Measurements from ENCODE around the gene TMEM95.
A peak's percentile ranks its signal among the peaks of the same experiment; 100 is the strongest.

The TMEM95 gene

GRCh38 chr17:7315570-7316235 lies 39.3 kb upstream of the TMEM95 start:
- TF ChIP-seq CTCF (IDR thresholded peaks at IDR 0.05; ENCODE audit: low read length, missing control alignments), result no peak

GRCh38 chr17:7317161-7317803 lies 37.7 kb upstream of the TMEM95 start:
- no peak for DNase-seq (ENCODE audit: low read depth)
- no peak overlapping the region for H3K4me3 ChIP-seq (replicated peaks; ENCODE audit: low read depth, low read length)
- TF ChIP-seq CTCF (IDR thresholded peaks at IDR 0.05; ENCODE audit: low read length, missing control alignments), result no peak

More at GRCh38 chr17:7315570-7316235, 39.3 kb upstream of the TMEM95 start:
- DNase-seq (ENCODE audit: low read depth), result no peak
- peak overlapping the region; percentile 82 for H3K4me3 ChIP-seq (replicated peaks; ENCODE audit: low read depth, low read length)

GRCh38 chr17:7318121-7318860 lies 36.7 kb upstream of the TMEM95 start:
- TF ChIP-seq CTCF (IDR thresholded peaks at IDR 0.05; ENCODE audit: low read length, missing control alignments), result no peak
- DNase-seq (ENCODE audit: low read depth), result no peak

GRCh38 chr17:7321466-7321865 lies 33.5 kb upstream of the TMEM95 start:
- no peak overlapping the region for H3K4me3 ChIP-seq (replicated peaks; ENCODE audit: low read depth, low read length)
- DNase-seq (ENCODE audit: low read depth), result no peak
- no peak for TF ChIP-seq CTCF (IDR thresholded peaks at IDR 0.05; ENCODE audit: low read length, missing control alignments)

More at GRCh38 chr17:7318121-7318860, 36.7 kb upstream of the TMEM95 start:
- H3K4me3 ChIP-seq (replicated peaks; ENCODE audit: low read depth, low read length), result no peak overlapping the region

- DNase-seq (ENCODE audit: low read depth), result no peak
- no peak overlapping the region for H3K4me3 ChIP-seq (replicated peaks; ENCODE audit: low read depth, low read length)
- no peak for TF ChIP-seq CTCF (IDR thresholded peaks at IDR 0.05; ENCODE audit: low read length, missing control alignments)
These were observed 32.3 kb upstream of the TMEM95 start for GRCh38 chr17:7322520-7323194.

GRCh38 chr17:7323731-7324437 lies 31.1 kb upstream of the TMEM95 start:
- H3K4me3 ChIP-seq (replicated peaks; ENCODE audit: low read depth, low read length), result no peak overlapping the region
- DNase-seq (ENCODE audit: low read depth), result peak; percentile 46
- peak; percentile 92 for TF ChIP-seq CTCF (IDR thresholded peaks at IDR 0.05; ENCODE audit: low read length, missing control alignments)
